Smooth muscle cell (in vitro differentiated cells): ENCODE results near the gene WDFY3. TPM values are rescaled to one million over a fixed set of nuclear protein-coding genes. Genes with fewer than 3 reads are reported as not detected.
"Not testable (repeated sequence)": the region's sequence is repeated elsewhere in the genome, so short reads cannot be mapped to it uniquely, and the experiment has no call there.

ENCODE experiments used
- DNase-seq: peaks from one replicate; lab custom pipeline; 2025; ENCODE audit not compliant: unreplicated experiment; lab: John Stamatoyannopoulos, UW
- H2AFZ ChIP-seq: fragments of 200-600 bp; sonication (generic); 2 replicates; pipeline ENCODE4 v1.6.0; 2016; ENCODE audit warnings: antibody characterized with exemption, low read depth, mild to moderate bottlenecking
- H3F3A ChIP-seq: fragments of 200-600 bp; sonication (generic); 2 replicates; pipeline ENCODE4 v1.6.0; 2017; ENCODE audit warnings: antibody characterized with exemption, low read depth
- H3K27ac ChIP-seq: fragments of 200-600 bp; sonication (generic); 2 replicates; pipeline ENCODE4 v1.5.1; 2016; ENCODE audit warnings: low read depth, mild to moderate bottlenecking
- H3K27me3 ChIP-seq: fragments of 200-600 bp; sonication (generic); 2 replicates; pipeline ENCODE4 v1.6.1; 2016; ENCODE audit warnings: low read depth, mild to moderate bottlenecking
- H3K36me3 ChIP-seq: fragments of 200-600 bp; sonication (generic); 2 replicates; pipeline ENCODE4 v1.5.1; 2016; ENCODE audit warnings: low read depth
- H3K4me1 ChIP-seq: fragments of 200-600 bp; sonication (generic); 2 replicates; pipeline ENCODE4 v1.5.1; 2016; ENCODE audit warnings: low read depth
- H3K4me2 ChIP-seq: fragments of 200-600 bp; sonication (generic); 2 replicates; pipeline ENCODE4 v1.6.0; 2016; ENCODE audit warnings: mild to moderate bottlenecking
- H3K4me3 ChIP-seq: fragments of 200-600 bp; sonication (generic); 2 replicates; pipeline ENCODE4 v1.5.1; 2016; ENCODE audit warnings: mild to moderate bottlenecking
- H3K79me2 ChIP-seq: fragments of 200-600 bp; sonication (generic); 2 replicates; pipeline ENCODE4 v1.6.0; 2016; ENCODE audit warnings: low read depth, mild to moderate bottlenecking
- H3K9ac ChIP-seq: fragments of 200-600 bp; sonication (generic); 2 replicates; pipeline ENCODE4 v1.6.0; 2016; ENCODE audit warnings: low read depth
- H3K9me3 ChIP-seq: fragments of 200-600 bp; sonication (generic); replicated peaks from 2 replicates; pipeline ENCODE4 v1.5.1; 2016; ENCODE audit warnings: low read depth
- H4K20me1 ChIP-seq: fragments of 200-600 bp; sonication (generic); 2 replicates; pipeline ENCODE4 v1.6.0; 2016; ENCODE audit warnings: low read depth
- CTCF ChIP-seq: fragments of 200-600 bp; sonication (generic); IDR thresholded peaks from 2 replicates; pipeline ENCODE4 v1.5.1; 2017; ENCODE audit warnings: borderline replicate concordance, mild to moderate bottlenecking, antibody characterized with exemption; ENCODE audit not compliant: insufficient read depth, poor library complexity, severe bottlenecking
- WGBS: methylation state at CpG from one replicate; pipeline ENCODE4 v1.1.7; 2016; ENCODE audit warnings: low lambda C conversion rate; 5-methylcytosine and 5-hydroxymethylcytosine counted together
- polyA plus RNA-seq: library from polyadenylated mRNA; unstranded; fragments of >200 nt; fragmentation: Nextera tagmentation; extraction: Ambion mirVana; gene quantifications from 2 replicates; pipeline ENCODE4 v1.2.1, GENCODE V29; 2016
- total RNA-seq: library from RNA; depleted of rRNA; stranded (reverse); fragments of >200 nt; gene quantifications from 2 replicates; pipeline ENCODE4 v1.2.3, GENCODE V29; 2014

Gene WDFY3
- total and polyA plus RNA-seq, 2 experiments from 2014 or later = 4.0 to 63.9 TPM

GRCh38 chr4:84809946-84810345, 156.5 kb downstream of the WDFY3 start:
- 94% methylated on average over 9 of the region's 9 CpGs for WGBS
- no peak for TF ChIP-seq CTCF
- Histone ChIP-seq H3K27me3 (no peaks in the 10 kb centered on the region), H4K20me1 (no peaks in the 10 kb centered on the region), H2AFZ (no peak overlapping the region), H3F3A (no peaks in the 10 kb centered on the region), H3K27ac (no peak overlapping the region), H3K4me1 (no peaks in the 10 kb centered on the region), H3K4me3 (no peak overlapping the region), H3K4me2 (no peak overlapping the region), H3K36me3 (peaks cover 7% of the 10 kb centered on the region), H3K79me2 (no peaks in the 10 kb centered on the region), H3K9ac (no peak overlapping the region), H3K9me3 (no peaks in the 10 kb centered on the region)
- no peak for DNase-seq

- Histone ChIP-seq H3K27ac (no peak overlapping the region), H3K27me3 (no peaks in the 10 kb centered on the region), H3K9me3 (no peaks in the 10 kb centered on the region), H3K4me3 (no peak overlapping the region), H3F3A (no peaks in the 10 kb centered on the region), H4K20me1 (no peaks in the 10 kb centered on the region), H3K4me1 (no peaks in the 10 kb centered on the region), H3K79me2 (no peaks in the 10 kb centered on the region), H3K9ac (no peak overlapping the region), H2AFZ (no peak overlapping the region), H3K36me3 (peaks cover 7% of the 10 kb centered on the region), H3K4me2 (no peak overlapping the region)
- WGBS = 90% methylated on average over 2 of the region's 2 CpGs
- DNase-seq = no peak
- TF ChIP-seq CTCF = no peak
Measured at GRCh38 chr4:84808332-84808731, 158.2 kb downstream of the WDFY3 start.

DNA sequence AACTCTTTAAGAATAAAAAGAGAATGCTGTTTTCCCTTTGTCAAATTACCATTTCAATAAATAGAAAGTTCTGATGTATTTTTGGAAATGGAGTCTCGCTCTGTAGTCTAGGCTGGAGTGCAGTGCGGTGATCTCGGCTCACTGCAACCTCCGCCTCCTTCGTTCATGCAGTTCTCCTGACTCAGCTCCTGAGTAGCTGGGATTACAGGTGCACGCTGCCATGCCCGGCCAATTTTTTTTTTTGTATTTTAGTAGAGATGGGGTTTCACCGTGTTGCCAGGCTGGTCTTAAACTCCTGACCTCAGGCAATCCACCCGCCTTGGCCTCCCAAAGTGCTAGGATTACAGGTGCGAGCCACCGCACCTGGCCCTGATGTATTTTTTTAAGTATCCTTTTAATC, 159.9 kb downstream of the WDFY3 start:
- not testable (repeated sequence) for H3K9ac ChIP-seq, H3K4me1 ChIP-seq, DNase-seq, H4K20me1 ChIP-seq, H3K4me3 ChIP-seq, H3K9me3 ChIP-seq, H3K4me2 ChIP-seq, H3K27ac ChIP-seq, H2AFZ ChIP-seq, H3K36me3 ChIP-seq, H3F3A ChIP-seq, H3K27me3 ChIP-seq, H3K79me2 ChIP-seq
- 97% methylated on average over 11 of the region's 11 CpGs for WGBS

DNA sequence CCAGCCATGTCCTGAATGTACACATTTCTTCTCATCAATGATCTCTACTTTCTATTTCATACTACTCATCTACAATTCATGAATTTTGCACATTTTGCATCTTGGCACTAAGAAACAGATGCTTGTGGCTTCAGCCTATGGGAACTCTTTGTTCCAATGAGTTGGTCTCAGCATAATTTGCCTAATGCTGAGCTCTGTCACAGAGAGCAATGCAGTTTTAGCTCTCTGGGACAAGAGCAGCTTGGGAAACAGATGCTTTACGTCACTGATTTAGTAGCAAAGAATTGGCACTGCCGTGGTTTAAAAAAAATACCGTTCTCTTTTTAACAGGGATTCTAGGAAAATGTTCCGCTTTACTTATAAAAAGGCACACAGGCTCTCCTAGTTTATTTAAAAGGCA, 162.4 kb downstream of the WDFY3 start:
- Histone ChIP-seq H3K4me2 (no peak overlapping the region), H3K9me3 (no peaks in the 10 kb centered on the region), H3K79me2 (no peaks in the 10 kb centered on the region), H3K36me3 (peaks cover 14% of the 10 kb centered on the region), H3K4me1 (no peaks in the 10 kb centered on the region), H3K27me3 (no peaks in the 10 kb centered on the region), H2AFZ (no peak overlapping the region), H4K20me1 (no peaks in the 10 kb centered on the region), H3K9ac (no peak overlapping the region), H3K4me3 (no peak overlapping the region), H3F3A (no peaks in the 10 kb centered on the region), H3K27ac (no peak overlapping the region)
- WGBS = 90% methylated on average over 4 of the region's 4 CpGs
- TF ChIP-seq CTCF = no peak
- DNase-seq = no peak
